ENCODE results near the gene WSCD2.

- TF ChIP-seq POLR2AphosphoS5 (IDR thresholded peaks at IDR 0.05; ENCODE audit: insufficient read depth in 1 of 2, low read depth in 1 of 2) = no peak
- no peak for TF ChIP-seq CTCF (IDR thresholded peaks at IDR 0.05)
Measured at GRCh38 chr12:108199106-108199505, 70.0 kb downstream of the WSCD2 start.

All from vagina (tissue), 2 donors.